Measurements from ENCODE around the gene MED10. TPM values are rescaled to one million over a fixed set of nuclear protein-coding genes. Genes with fewer than 3 reads are reported as not detected.
"Not testable (repeated sequence)": the region's sequence is repeated elsewhere in the genome, so short reads cannot be mapped to it uniquely, and the experiment has no call there.

The MED10 gene
- total RNA-seq, 1 experiment from 2014 or later, result 5.7 TPM

- H3K4me3 ChIP-seq (ENCODE audit: insufficient read depth, low read depth, low read length); DNase-seq; H3K27me3 ChIP-seq (ENCODE audit: control insufficient read depth, insufficient read depth, low read length); H3K36me3 ChIP-seq (replicated peaks; ENCODE audit: control insufficient read depth, insufficient read depth, low read length): not testable (repeated sequence)
Observed at GRCh38 chr5:6357817-6358433, 20.4 kb downstream of the MED10 start.

- no peak for DNase-seq
- Histone ChIP-seq H3K36me3 (replicated peaks; ENCODE audit: control insufficient read depth, insufficient read depth, low read length) (no peaks in the 10 kb centered on the region), H3K4me3 (ENCODE audit: insufficient read depth, low read depth, low read length) (no peak overlapping the region)
Observed at GRCh38 chr5:6356578-6357164, 21.7 kb downstream of the MED10 start.

GRCh38 chr5:6355294-6355693, 23.1 kb downstream of the MED10 start:
- DNase-seq, result no peak
- Histone ChIP-seq H3K27me3 (ENCODE audit: control insufficient read depth, insufficient read depth, low read length) (no peaks in the 10 kb centered on the region; the same call in 1 of the 2 replicates), H3K4me3 (ENCODE audit: insufficient read depth, low read depth, low read length) (no peak overlapping the region), H3K36me3 (replicated peaks; ENCODE audit: control insufficient read depth, insufficient read depth, low read length) (no peaks in the 10 kb centered on the region)

More at GRCh38 chr5:6356578-6357164, 21.7 kb downstream of the MED10 start:
- H3K27me3 ChIP-seq (ENCODE audit: control insufficient read depth, insufficient read depth, low read length), result no peaks in the 10 kb centered on the region; the same call in 1 of the 2 replicates

GRCh38 chr5:6354848-6355247, 23.5 kb downstream of the MED10 start:
- DNase-seq, result no peak
- H3K27me3 ChIP-seq (ENCODE audit: control insufficient read depth, insufficient read depth, low read length), result no peaks in the 10 kb centered on the region; the same call in 1 of the 2 replicates
- no peak overlapping the region for H3K4me3 ChIP-seq (ENCODE audit: insufficient read depth, low read depth, low read length)
- H3K36me3 ChIP-seq (replicated peaks; ENCODE audit: control insufficient read depth, insufficient read depth, low read length), result no peaks in the 10 kb centered on the region

GRCh38 chr5:6353602-6354302, 24.6 kb downstream of the MED10 start:
- Histone ChIP-seq H3K27me3 (ENCODE audit: control insufficient read depth, insufficient read depth, low read length) (no peaks in the 10 kb centered on the region; the same call in 1 of the 2 replicates), H3K4me3 (ENCODE audit: insufficient read depth, low read depth, low read length) (no peak overlapping the region), H3K36me3 (replicated peaks; ENCODE audit: control insufficient read depth, insufficient read depth, low read length) (no peaks in the 10 kb centered on the region)

GRCh38 chr5:6350277-6351090, 27.9 kb downstream of the MED10 start:
- H3K36me3 ChIP-seq (replicated peaks; ENCODE audit: control insufficient read depth, insufficient read depth, low read length), result no peaks in the 10 kb centered on the region
- DNase-seq, result peak; percentile 56
- no peaks in the 10 kb centered on the region for H3K27me3 ChIP-seq (ENCODE audit: control insufficient read depth, insufficient read depth, low read length)
- no peak overlapping the region for H3K4me3 ChIP-seq (ENCODE audit: insufficient read depth, low read depth, low read length)

More at GRCh38 chr5:6353602-6354302, 24.6 kb downstream of the MED10 start:
- no peak for DNase-seq

- Histone ChIP-seq H3K27me3 (ENCODE audit: control insufficient read depth, insufficient read depth, low read length) (no peaks in the 10 kb centered on the region), H3K4me3 (ENCODE audit: insufficient read depth, low read depth, low read length) (no peak overlapping the region), H3K36me3 (replicated peaks; ENCODE audit: control insufficient read depth, insufficient read depth, low read length) (no peaks in the 10 kb centered on the region)
- no peak for DNase-seq
Observed at GRCh38 chr5:6349387-6349786, 29.0 kb downstream of the MED10 start.

GRCh38 chr5:6348476-6349000, 29.8 kb downstream of the MED10 start:
- Histone ChIP-seq H3K27me3 (ENCODE audit: control insufficient read depth, insufficient read depth, low read length) (no peaks in the 10 kb centered on the region), H3K4me3 (ENCODE audit: insufficient read depth, low read depth, low read length) (no peak overlapping the region), H3K36me3 (replicated peaks; ENCODE audit: control insufficient read depth, insufficient read depth, low read length) (no peaks in the 10 kb centered on the region)
- no peak for DNase-seq

GRCh38 chr5:6347673-6348072, 30.7 kb downstream of the MED10 start:
- Histone ChIP-seq H3K4me3 (ENCODE audit: insufficient read depth, low read depth, low read length) (no peak overlapping the region), H3K36me3 (replicated peaks; ENCODE audit: control insufficient read depth, insufficient read depth, low read length) (no peaks in the 10 kb centered on the region), H3K27me3 (ENCODE audit: control insufficient read depth, insufficient read depth, low read length) (no peaks in the 10 kb centered on the region)
- no peak for DNase-seq

GRCh38 chr5:6347165-6347564, 31.2 kb downstream of the MED10 start:
- Histone ChIP-seq H3K4me3 (ENCODE audit: insufficient read depth, low read depth, low read length) (no peak overlapping the region), H3K27me3 (ENCODE audit: control insufficient read depth, insufficient read depth, low read length) (no peaks in the 10 kb centered on the region), H3K36me3 (replicated peaks; ENCODE audit: control insufficient read depth, insufficient read depth, low read length) (no peaks in the 10 kb centered on the region)
- no peak for DNase-seq

GRCh38 chr5:6344593-6344989, 33.8 kb downstream of the MED10 start:
- Histone ChIP-seq H3K27me3 (ENCODE audit: control insufficient read depth, insufficient read depth, low read length) (no peaks in the 10 kb centered on the region), H3K4me3 (ENCODE audit: insufficient read depth, low read depth, low read length) (no peak overlapping the region), H3K36me3 (replicated peaks; ENCODE audit: control insufficient read depth, insufficient read depth, low read length) (no peaks in the 10 kb centered on the region)
- DNase-seq, result no peak

GRCh38 chr5:6343951-6344592, 34.3 kb downstream of the MED10 start:
- no peaks in the 10 kb centered on the region for H3K27me3 ChIP-seq (ENCODE audit: control insufficient read depth, insufficient read depth, low read length)
- no peak for DNase-seq
- H3K36me3 ChIP-seq (replicated peaks; ENCODE audit: control insufficient read depth, insufficient read depth, low read length), result no peaks in the 10 kb centered on the region
- no peak overlapping the region for H3K4me3 ChIP-seq (ENCODE audit: insufficient read depth, low read depth, low read length)

GRCh38 chr5:6342689-6343315, 35.5 kb downstream of the MED10 start:
- H3K36me3 ChIP-seq (replicated peaks; ENCODE audit: control insufficient read depth, insufficient read depth, low read length), result no peaks in the 10 kb centered on the region
- H3K4me3 ChIP-seq (ENCODE audit: insufficient read depth, low read depth, low read length), result no peak overlapping the region
- H3K27me3 ChIP-seq (ENCODE audit: control insufficient read depth, insufficient read depth, low read length), result no peaks in the 10 kb centered on the region
- no peak for DNase-seq
